ENCODE results near the gene FASN. TPM values are rescaled to one million over a fixed set of nuclear protein-coding genes. Genes with fewer than 3 reads are reported as not detected.
"Not testable (repeated sequence)": the region's sequence is repeated elsewhere in the genome, so short reads cannot be mapped to it uniquely, and the experiment has no call there.

FASN gene
- total RNA-seq, 1 experiment from 2014 or later = 64.6 TPM

DNA sequence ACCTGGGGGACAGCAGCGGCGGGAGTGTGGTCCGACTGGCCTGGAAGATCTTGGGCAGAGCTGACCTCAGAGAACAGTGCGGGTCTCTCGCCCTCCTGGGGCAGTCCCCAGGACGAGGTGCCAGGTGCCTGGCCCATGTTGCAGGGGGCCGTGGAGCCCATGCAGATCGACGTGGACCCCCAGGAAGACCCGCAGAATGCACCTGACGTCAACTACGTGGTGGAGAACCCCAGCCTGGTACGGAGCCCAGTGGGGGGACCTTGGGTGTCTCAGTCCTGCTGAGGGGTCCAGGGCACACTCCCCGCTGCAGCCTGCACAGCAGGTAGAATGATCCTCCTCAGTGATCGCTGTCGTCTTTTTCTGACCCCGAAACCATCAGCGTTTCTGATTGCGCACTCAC lies 44.9 kb downstream of the FASN start:
- DNase-seq (ENCODE audit: low read depth) = no peak
- in situ Hi-C loops (cut with HindIII; ENCODE audit: low pct_unique_long_range_greater_than_20kb, low sequenced_read_pairs) = no loop called here

DNA sequence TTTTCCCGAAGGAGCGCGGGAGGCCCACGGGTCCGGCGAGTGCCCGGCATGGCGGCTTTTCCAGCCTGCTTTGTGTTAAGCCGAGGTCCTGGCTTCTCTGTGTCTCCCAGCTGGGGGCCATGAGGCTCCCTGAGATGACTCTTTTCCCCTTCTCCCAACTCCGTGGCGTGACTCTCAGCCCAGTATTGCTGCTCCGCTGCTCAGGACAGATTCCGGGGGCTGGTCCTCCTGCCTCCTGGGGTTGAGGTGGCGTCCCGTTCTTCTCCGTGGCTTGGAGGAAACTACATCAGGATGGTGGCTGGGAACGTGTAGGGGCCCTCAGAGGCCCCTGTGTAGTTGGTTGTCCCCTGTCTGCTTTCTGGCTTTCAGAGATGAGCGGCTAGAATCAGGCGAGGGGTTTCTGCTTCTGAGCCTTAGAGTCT lies 45.4 kb downstream of the FASN start:
- no peak for DNase-seq (ENCODE audit: low read depth)
- in situ Hi-C loops (cut with HindIII; ENCODE audit: low pct_unique_long_range_greater_than_20kb, low sequenced_read_pairs) = no loop called here

DNA sequence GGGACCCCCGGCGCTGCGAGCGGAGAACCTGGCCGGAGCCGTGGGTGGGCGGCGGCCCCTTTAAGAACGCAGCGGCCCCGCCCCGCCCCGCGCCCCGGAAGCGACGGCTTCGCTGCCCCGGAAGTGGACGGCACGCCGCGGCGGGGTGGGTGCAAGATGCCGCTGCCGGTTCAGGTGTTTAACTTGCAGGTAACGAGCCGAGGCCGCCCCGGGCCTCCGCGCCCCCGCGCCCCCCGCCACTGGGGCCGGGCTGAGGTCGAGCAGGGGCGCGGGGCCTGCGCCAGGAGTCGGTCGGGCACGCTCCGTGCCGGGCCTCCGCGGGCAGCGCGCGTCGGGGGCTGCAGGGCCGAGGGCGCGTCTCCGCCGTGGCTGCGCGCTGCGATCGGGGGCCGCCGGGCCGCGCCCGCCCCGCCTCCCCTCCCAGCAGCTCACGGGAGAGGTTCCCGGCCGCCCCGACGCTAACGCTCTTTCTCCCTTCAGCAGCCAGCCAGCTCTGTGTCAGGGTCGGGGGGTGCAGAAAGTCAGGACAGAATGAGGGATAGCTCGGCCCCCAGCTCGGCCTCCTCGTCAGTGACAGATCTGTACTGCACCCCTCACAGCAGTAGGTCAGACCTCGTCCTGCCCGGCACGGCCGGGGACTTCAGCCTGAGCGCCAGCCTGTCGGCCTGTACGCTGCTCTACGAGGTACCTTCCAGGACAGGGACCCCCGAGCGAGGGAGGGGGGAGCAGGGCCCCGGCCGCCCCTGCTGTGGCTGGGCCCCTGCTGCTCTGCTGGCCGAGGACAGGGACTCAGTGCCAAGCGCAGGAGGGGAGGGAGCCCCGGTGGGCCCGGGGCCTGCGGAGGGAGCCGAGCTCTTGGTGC lies 46.0 kb downstream of the FASN start, which contains the start of the genes GPS1 and RFNG:
Gene GPS1 (plus strand): TSS at position 123 of the 862 bp plus-strand sequence. CDS start 34 bp downstream, at position 157.
Gene RFNG (minus strand): TSS at position 36 of the 862 bp plus-strand sequence. CDS start 45 bp downstream, outside the sequence.
- in situ Hi-C loops (cut with HindIII; ENCODE audit: low pct_unique_long_range_greater_than_20kb, low sequenced_read_pairs) = no loop called here
- DNase-seq (ENCODE audit: low read depth) = peak; percentile 42

DNA sequence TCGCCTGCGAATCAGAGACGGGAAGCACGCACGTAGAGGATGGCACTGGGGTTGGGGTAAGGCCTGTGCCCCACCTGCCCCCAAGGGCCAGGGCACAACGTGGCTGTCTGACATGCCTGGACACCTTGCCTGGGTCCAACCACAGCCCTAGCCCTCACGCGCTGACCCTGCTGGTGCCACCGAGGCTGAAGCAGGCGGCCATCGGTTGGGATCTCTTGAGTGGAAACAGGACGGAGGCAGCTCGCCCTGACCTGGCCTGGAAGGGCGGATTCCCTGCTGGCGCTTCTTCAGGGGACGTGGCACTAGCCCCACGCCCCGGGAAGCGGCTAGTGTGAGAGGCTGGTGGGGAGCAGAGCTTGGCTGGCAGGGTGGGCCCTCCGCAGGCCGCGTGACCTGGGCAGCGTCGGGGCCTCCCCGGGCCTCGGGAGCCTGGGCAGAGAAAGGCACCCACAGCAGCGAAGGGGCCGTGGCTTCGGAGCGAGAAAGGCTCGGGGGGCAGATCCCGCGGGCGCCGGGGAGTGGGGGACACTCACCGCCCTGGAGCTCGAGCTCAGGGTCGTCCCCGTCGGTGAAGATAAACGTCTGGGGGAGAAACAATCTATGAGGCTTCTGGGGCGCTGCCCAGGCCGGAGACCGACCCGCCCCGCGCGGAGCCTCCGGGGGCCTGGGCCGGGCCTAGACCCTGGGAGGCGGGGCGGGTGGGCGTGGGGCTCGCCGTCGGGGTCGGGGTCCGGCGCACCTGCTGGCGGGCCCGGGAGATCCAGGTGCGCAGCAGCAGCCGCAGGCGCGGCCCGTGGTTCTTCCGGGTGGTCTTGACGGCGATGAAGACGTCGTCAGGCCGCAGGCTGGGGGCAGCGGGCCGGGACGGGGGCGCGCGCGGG lies 47.0 kb downstream of the FASN start:
- in situ Hi-C loops (cut with HindIII; ENCODE audit: low pct_unique_long_range_greater_than_20kb, low sequenced_read_pairs) = no loop called here
- DNase-seq (ENCODE audit: low read depth) = no peak

DNA sequence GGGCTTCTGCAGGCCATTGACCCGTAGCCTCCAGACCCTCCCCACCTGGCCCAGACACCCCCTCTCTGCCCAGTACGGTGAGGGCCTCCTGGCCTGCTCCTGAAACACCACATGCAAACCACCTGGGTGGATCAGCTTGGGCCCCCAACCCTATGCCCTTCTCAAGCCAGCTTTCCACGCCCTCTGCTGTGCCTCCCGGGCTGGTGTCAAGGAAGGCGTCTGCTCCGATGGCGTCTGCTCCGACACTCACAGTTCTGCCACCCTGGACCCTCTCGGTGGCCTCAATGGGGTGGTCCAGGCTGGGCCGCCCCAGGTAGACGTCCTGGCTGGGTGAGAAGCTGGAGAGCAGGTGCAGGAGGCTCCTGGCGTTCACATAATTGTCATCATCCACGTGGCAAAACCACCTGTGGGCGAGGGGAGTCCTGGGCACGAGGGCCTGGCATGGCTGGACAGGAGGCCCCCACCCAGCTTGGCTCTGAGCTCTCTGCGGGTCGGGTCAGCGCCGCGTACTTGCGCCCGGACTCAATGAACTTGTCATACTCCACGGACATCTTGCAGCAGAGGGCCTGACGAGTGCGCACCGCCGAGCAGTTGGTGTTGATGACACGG lies 47.8 kb downstream of the FASN start:
- no peak for DNase-seq (ENCODE audit: low read depth)

DNA sequence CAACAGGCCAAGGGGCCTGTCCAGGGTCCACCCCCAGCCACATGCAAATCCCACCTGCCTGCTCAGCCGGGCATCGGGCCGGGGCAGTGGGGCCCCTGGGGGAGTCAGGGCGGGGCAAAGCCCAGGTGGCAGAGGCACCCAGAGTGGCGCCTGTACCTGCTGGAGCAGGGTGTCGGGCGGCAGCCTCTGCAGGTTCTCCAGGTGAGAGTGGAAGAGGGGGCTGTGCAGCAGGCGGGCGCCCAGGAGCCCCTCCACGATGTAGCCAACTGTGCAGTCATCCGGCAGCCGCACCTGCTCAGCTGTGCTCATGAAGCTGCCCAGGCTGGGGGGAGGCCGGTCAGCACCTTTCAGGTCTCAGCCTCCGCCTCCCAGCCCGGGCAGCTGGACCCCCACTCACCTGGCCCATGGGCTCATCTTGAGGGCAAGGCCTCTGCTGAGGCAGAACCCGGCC lies 48.5 kb downstream of the FASN start:
- in situ Hi-C loops (cut with HindIII; ENCODE audit: low pct_unique_long_range_greater_than_20kb, low sequenced_read_pairs) = no loop called here
- no peak for DNase-seq (ENCODE audit: low read depth)

More for the DNA sequence above, 47.8 kb downstream of the FASN start:
- in situ Hi-C loops (cut with HindIII; ENCODE audit: low pct_unique_long_range_greater_than_20kb, low sequenced_read_pairs) = no loop called here

DNA sequence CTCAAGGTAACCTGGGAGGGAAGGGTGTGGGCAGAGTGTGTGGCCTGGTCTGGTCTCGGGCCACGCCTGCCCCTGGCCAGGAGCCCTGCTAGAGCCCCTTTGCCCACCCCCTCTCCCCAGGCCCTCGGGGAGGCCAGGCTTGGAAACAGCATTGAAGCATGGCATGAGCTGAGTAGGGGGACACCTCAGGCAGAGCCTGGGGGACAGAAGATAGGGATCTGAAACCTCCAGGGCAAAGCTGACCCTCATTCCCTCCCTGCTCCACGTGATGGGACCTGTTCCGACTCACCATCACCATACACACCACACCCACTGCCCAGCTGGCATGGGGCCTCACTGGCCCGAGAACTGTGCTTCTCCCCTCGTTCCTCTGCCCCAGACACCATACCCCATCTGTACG lies 48.9 kb downstream of the FASN start:
- DNase-seq (ENCODE audit: low read depth) = no peak
- in situ Hi-C loops (cut with HindIII; ENCODE audit: low pct_unique_long_range_greater_than_20kb, low sequenced_read_pairs) = no loop called here

DNA sequence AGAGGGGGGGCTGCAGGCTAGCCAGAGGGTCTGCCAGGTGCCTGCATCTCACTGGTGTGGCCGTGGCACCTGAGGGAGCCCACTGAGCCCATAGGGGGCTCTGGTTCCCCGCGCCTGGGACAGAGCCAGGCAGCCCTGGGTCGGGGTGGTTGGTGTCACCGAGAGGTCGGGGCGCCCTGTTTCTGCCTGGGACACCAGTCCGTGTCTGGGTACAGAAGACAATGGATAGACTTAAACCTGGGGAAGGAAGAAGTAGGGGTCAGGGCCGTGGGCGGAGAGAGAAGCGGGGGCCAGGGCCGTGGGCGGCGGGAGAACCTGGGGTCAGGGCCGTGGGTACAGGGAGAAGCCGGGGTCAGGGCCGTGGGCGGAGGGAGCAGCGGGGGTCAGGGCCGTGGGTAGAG lies 49.5 kb downstream of the FASN start:
- DNase-seq (ENCODE audit: low read depth) = no peak
- in situ Hi-C loops (cut with HindIII; ENCODE audit: low pct_unique_long_range_greater_than_20kb, low sequenced_read_pairs) = no loop called here

DNA sequence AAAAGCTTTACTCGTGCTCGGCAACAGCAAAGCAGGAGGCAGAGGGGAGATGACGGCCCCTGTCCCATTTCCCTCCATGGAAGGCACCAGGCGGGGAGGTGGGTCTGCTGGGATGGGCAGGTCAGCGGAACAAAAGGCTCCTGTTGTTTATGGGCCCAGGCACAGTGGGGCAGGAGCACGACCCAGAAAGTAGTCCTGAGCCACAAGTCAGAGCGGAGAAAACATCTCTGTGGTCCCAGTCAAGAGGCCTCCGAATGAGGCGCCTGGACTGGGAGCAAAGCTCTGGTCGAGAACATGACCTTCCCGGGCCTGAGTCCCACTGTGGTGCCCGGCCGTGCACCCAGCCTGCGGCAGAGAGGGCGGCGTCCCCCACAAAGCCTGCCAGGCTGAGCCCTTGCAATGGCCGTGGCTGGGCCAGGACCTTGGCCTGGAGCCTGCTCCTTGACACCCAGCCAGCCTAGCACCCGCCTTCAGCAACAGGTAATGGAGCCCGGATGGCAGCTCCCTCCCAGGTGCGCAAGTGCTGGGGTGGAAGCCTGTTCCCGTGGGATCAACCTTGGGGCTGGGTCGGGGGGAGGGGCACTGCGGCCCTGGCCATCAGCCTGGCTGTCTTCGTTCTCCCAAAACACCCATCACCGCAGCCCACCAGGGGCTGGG lies 50.0 kb downstream of the FASN start:
- in situ Hi-C loops (cut with HindIII; ENCODE audit: low pct_unique_long_range_greater_than_20kb, low sequenced_read_pairs) = no loop called here
- no peak for DNase-seq (ENCODE audit: low read depth)

DNA sequence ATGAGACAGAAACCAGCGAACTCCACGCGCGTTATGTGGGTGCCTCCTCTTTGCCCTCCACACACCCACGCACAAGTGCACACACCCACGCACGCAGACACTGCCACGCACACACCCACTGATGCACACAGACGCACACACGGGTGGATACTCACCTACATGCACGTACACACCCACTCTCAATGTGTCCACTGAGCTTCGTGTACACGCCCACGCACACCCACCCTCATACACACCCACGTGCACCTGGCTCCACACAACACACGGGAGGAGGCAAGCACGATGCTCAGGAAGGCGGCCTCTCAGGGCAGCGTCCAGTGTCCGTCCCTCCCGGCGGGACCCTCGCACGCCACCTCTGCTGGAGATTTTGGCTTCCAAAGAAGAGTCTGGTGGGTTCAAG lies 50.7 kb downstream of the FASN start:
- DNase-seq (ENCODE audit: low read depth) = no peak
- in situ Hi-C loops (cut with HindIII; ENCODE audit: low pct_unique_long_range_greater_than_20kb, low sequenced_read_pairs) = no loop called here

DNA sequence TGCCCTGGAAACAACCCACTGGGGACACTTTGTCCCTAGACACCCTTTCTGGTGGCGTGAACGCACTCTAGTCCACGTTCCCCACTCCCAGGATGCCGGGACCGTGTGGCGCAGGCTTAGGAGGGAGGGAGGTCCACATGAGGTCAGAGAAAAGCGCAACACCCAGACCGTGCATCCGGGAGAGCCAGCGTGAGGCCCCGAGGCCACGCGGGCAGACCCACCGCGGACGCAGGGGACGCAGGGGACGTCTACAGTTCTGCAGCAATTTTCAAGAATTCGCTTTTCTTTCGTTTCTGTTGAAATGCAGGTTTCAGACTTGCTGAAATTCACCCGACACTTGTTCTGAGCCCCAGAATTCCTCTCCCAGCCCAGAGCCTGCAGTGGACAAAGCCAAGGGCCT lies 51.1 kb downstream of the FASN start:
- in situ Hi-C loops (cut with HindIII; ENCODE audit: low pct_unique_long_range_greater_than_20kb, low sequenced_read_pairs) = no loop called here
- DNase-seq (ENCODE audit: low read depth) = no peak

DNA sequence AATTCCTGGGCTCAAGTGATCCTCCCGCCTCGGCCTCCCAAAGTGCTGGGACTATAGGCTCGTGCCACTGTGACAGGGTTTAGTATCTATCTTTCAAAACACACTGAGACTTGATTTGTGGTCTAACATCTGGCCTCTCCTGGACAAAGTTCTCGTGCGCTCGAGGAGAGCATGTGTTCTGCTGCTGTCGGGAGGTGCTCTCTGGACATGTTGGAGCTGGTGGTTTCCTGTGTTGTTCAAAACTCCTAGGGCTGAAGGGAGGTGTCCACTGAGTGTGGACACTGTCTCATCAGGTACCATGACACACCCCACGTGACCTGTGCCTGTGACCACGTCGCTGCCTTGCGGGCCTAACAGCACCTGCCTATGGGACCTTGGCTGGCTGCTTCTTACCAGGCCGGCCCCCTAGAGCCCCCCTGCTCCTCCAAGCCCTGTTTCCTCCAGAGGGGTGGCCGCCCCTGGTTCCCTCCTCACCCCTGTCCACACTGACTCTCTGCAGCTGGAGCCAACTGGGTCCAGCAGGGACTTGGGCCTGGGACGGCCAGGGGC lies 52.0 kb downstream of the FASN start:
- in situ Hi-C loops (cut with HindIII; ENCODE audit: low pct_unique_long_range_greater_than_20kb, low sequenced_read_pairs) = no loop called here
- no peak for DNase-seq (ENCODE audit: low read depth)

DNA sequence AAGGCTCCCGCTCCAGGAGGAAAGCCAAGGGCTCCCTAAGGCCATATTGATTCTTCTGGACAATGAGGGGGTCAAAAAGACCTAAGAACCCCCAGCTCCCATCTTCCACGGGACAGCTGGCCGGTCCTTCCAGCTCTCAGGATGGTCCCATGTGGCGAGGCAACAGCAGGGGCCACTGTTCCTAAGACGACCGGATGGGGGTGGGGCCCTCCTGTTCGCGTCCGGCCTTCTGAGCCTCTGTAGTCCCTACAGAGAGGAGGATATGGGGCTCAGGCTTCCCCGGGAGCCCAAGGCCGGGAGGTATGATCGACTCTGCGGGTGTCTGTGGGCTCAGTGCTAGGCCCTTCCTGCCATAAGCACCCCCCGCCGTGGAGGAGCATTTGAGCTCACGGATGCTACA lies 54.5 kb downstream of the FASN start:
- no peak for DNase-seq (ENCODE audit: low read depth)
- in situ Hi-C loops (cut with HindIII; ENCODE audit: low pct_unique_long_range_greater_than_20kb, low sequenced_read_pairs) = no loop called here

DNA sequence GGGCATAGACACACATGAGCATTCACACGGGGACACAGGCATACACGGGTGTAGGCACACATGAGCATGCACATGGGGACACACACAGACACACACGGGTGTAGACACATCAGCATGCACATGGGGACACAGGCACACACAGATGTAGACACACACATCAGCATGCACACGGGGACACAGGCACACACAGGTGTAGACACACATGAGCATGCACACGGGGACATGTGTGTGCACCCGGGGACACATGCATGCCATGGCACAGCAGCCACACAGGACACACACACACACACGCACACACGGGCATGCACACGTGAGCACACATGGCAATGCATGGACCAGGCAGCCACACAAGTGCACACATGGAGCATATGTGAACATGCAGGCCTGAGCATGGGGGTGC lies 55.4 kb downstream of the FASN start:
- DNase-seq (ENCODE audit: low read depth) = no peak
- in situ Hi-C loops (cut with HindIII; ENCODE audit: low pct_unique_long_range_greater_than_20kb, low sequenced_read_pairs) = no loop called here

DNA sequence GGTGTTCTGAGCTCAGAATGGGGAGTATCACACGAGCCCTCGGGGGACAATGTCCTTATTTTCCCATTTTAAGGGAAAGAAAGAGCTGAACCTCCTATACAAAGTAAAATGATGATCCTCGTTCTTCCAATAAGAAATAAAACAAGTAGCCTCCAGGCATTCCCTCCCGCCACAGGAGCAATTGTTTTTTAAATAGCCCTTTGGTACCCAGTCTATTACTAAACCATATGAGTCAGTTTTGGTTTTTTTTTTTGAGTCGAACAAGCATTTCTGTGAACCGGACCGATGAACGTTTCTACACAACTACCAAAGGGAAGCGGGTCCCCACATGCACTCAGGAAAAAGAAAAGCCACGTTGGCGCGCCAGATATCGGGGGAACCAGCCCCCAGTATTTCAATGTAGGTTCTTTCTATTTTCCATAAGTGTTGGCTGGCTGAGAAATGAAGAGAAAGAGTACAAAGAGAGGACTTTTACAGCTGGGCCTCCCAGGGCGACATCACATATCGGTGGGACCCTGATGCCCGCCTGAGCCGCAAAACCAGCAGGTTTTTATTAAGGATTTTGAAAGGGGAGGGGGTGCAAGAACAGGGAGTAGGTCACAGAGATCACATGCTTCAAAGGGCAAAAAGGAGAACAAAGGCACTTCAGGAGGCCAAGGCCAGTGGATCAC lies 56.8 kb downstream of the FASN start:
- in situ Hi-C loops (cut with HindIII; ENCODE audit: low pct_unique_long_range_greater_than_20kb, low sequenced_read_pairs) = no loop called here
- DNase-seq (ENCODE audit: low read depth) = no peak

DNA sequence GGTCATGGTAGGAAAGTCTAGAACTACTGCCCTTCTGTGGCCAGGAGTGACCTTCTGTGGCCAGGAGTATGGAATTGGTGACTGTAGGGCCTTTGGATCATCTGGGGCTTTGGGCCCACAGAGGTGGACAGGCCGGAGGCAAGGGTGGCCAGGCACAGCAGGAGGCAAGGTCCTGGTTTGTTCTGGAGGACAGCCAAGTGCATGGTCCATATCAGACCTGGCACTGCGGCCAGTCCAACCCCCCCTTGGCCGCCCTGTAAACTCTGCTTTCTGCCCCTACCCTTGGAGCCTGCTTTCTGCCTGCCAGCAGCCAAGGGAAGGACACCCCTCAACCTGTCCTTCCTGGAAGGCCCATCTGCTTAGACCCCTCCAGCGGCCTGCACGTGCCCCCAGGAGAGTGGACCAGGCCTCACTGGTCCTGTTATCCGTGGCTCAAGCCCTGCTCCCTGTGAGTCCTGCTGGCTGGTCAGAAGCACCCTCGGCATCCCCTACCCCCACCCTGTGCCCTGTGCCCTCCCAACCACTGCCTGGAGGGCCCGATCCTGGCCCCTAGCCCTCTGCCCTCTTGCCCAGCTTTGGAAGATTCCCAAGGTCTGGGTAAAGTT lies 58.2 kb downstream of the FASN start:
- in situ Hi-C loops (cut with HindIII; ENCODE audit: low pct_unique_long_range_greater_than_20kb, low sequenced_read_pairs) = no loop called here

DNA sequence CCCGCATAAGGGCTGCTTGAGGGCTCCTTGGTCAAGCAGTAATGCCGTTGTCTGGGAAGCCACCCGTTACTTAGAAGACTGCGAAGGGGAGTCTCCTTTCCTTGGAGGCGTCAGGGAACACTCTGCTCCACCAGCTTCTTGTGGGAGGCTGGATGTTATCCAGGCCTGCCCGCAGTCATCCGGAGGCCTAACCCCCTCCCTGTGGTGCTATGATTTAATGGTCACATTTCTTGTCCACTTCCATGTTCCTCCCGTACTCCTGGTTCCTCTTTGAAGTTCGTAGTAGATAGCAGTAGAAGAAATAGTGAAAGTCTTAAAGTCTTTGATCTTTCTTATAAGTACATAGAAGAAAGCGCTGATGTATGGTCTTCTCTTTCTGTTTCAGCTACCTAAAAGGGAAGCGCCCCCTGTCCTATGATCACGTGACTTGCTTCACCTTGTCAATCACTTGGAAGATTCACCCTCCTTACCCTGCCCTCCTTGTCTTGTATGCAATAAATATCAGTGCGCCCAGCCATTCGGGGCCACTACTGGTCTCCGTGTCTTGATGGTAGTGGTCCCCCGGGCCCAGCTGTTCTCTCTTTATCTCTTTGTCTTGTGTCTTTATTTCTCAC lies 59.1 kb downstream of the FASN start:
- DNase-seq (ENCODE audit: low read depth); in situ Hi-C loops (cut with HindIII; ENCODE audit: low pct_unique_long_range_greater_than_20kb, low sequenced_read_pairs): not testable (repeated sequence)

More for the DNA sequence above, 58.2 kb downstream of the FASN start:
- no peak for DNase-seq (ENCODE audit: low read depth)
